H9 (cell line): Measurements from ENCODE around the gene DLG2. TPM values are rescaled to one million over a fixed set of nuclear protein-coding genes. Genes with fewer than 3 reads are reported as not detected.

Source experiments
- DNase-seq: peaks from one replicate; pipeline ENCODE4 v3.0.0-alpha.2; 2017
- H2AFZ ChIP-seq: one replicate; pipeline ENCODE4 v1.6.1; 2013; ENCODE audit warnings: mild to moderate bottlenecking, low read length, control low read depth, moderate library complexity
- H2AK5ac ChIP-seq: 2 replicates; pipeline ENCODE4 v1.6.1; 2013; ENCODE audit warnings: low read length, control low read depth, mixed read lengths; ENCODE audit not compliant: insufficient read length
- H2BK120ac ChIP-seq: one replicate; pipeline ENCODE4 v1.6.1; 2013; ENCODE audit warnings: low read depth, mild to moderate bottlenecking, low read length, control low read depth, inconsistent platforms; ENCODE audit not compliant: poor library complexity, severe bottlenecking
- H2BK12ac ChIP-seq: 2 replicates; pipeline ENCODE4 v1.6.1; 2013; ENCODE audit warnings: low read length, control low read depth, mixed read lengths, low read depth; ENCODE audit not compliant: insufficient read length
- H2BK15ac ChIP-seq: 2 replicates; pipeline ENCODE4 v1.6.1; 2013; ENCODE audit warnings: low read depth, low read length, control low read depth
- H2BK20ac ChIP-seq: one replicate; pipeline ENCODE4 v1.6.1; 2013; ENCODE audit warnings: low read depth, mild to moderate bottlenecking, low read length, control low read depth, inconsistent platforms; ENCODE audit not compliant: poor library complexity, severe bottlenecking
- H2BK5ac ChIP-seq: 2 replicates; pipeline ENCODE4 v1.6.1; 2013; ENCODE audit warnings: low read length, control low read depth, mixed read lengths; ENCODE audit not compliant: insufficient read length
- H3K14ac ChIP-seq: 2 replicates; pipeline ENCODE4 v1.6.1; 2013; ENCODE audit warnings: low read length, control low read depth; ENCODE audit not compliant: insufficient read depth
- H3K18ac ChIP-seq: 2 replicates; pipeline ENCODE4 v1.6.1; 2013; ENCODE audit warnings: low read depth, mild to moderate bottlenecking, mixed read lengths, low read length, control low read depth; ENCODE audit not compliant: insufficient read length
- H3K23ac ChIP-seq: 2 replicates; pipeline ENCODE4 v1.6.1; 2013; ENCODE audit warnings: low read length, control low read depth, mixed read lengths, low read depth; ENCODE audit not compliant: insufficient read length
- H3K23me2 ChIP-seq: 2 replicates; pipeline ENCODE4 v1.6.1; 2013; ENCODE audit warnings: low read depth, mild to moderate bottlenecking, mixed read lengths, low read length, control low read depth; ENCODE audit not compliant: insufficient read length, poor library complexity, severe bottlenecking
- H3K27ac ChIP-seq: 2 replicates; pipeline ENCODE4 v1.5.1; 2013; ENCODE audit warnings: low read length, control low read depth, mixed read lengths, low read depth; ENCODE audit not compliant: insufficient read length
- H3K27me3 ChIP-seq: 2 replicates; pipeline ENCODE4 v1.6.1; 2013; ENCODE audit warnings: low read length, control low read depth, inconsistent platforms; ENCODE audit not compliant: insufficient read depth
- H3K4ac ChIP-seq: 2 replicates; pipeline ENCODE4 v1.6.1; 2013; ENCODE audit warnings: low read depth, mild to moderate bottlenecking, control low read depth, inconsistent platforms, low read length, moderate library complexity
- H3K4me1 ChIP-seq: 2 replicates; pipeline ENCODE4 v1.6.1; 2013; ENCODE audit warnings: low read length, control low read depth, inconsistent platforms; ENCODE audit not compliant: insufficient read depth
- H3K4me2 ChIP-seq: 2 replicates; pipeline ENCODE4 v1.6.1; 2013; ENCODE audit warnings: low read length, control low read depth, mixed read lengths; ENCODE audit not compliant: insufficient read length, insufficient read depth
- H3K56ac ChIP-seq: 2 replicates; pipeline ENCODE4 v1.6.1; 2013; ENCODE audit warnings: low read depth, mild to moderate bottlenecking, mixed read lengths, low read length, control low read depth; ENCODE audit not compliant: insufficient read length
- H3K79me1 ChIP-seq: 2 replicates; pipeline ENCODE4 v1.6.1; 2013; ENCODE audit warnings: low read depth, mild to moderate bottlenecking, moderate library complexity, low read length, control low read depth, inconsistent platforms; ENCODE audit not compliant: insufficient read depth, poor library complexity, severe bottlenecking
- H3K79me2 ChIP-seq: 2 replicates; pipeline ENCODE4 v1.6.1; 2013; ENCODE audit warnings: low read length, control low read depth, inconsistent platforms; ENCODE audit not compliant: insufficient read depth
- H3K9ac ChIP-seq: 2 replicates; pipeline ENCODE4 v1.6.1; 2013; ENCODE audit warnings: low read length, control low read depth, mixed read lengths; ENCODE audit not compliant: insufficient read length; ENCODE audit errors: extremely low read depth
- H3K9me3 ChIP-seq: one replicate; pipeline ENCODE4 v1.6.1; 2013; ENCODE audit warnings: low read depth, low read length, inconsistent platforms; ENCODE audit not compliant: control insufficient read depth
- H3T11ph ChIP-seq: one replicate; pipeline ENCODE4 v1.6.1; 2013; ENCODE audit warnings: mild to moderate bottlenecking, low read length, control low read depth, inconsistent platforms
- H4K20me1 ChIP-seq: one replicate; pipeline ENCODE4 v1.6.1; 2013; ENCODE audit not compliant: control insufficient read depth, insufficient read length, insufficient read depth
- H4K5ac ChIP-seq: 2 replicates; pipeline ENCODE4 v1.6.1; 2013; ENCODE audit warnings: low read depth, mild to moderate bottlenecking, mixed read lengths, low read length, control low read depth; ENCODE audit not compliant: insufficient read length
- H4K8ac ChIP-seq: replicated peaks from 2 replicates; pipeline ENCODE4 v1.6.1; 2013; ENCODE audit warnings: low read length, control low read depth, mixed read lengths, low read depth; ENCODE audit not compliant: insufficient read length
- H4K91ac ChIP-seq: 2 replicates; pipeline ENCODE4 v1.6.1; 2013; ENCODE audit warnings: low read depth, mild to moderate bottlenecking, moderate library complexity, mixed read lengths, low read length, control low read depth; ENCODE audit not compliant: insufficient read length
- H3K27ac Mint-ChIP-seq, 3 experiments: 2 replicates in 2 of 3; 3 replicates in 1 of 3; pipeline ENCODE4 v1.8.0; 2020 to 2021; ENCODE audit warnings: mixed read lengths in 3 of 3, mild to moderate bottlenecking in 1 of 3, moderate library complexity in 1 of 3
- H3K27me3 Mint-ChIP-seq: 2 replicates; pipeline ENCODE4 v1.8.0; 2021; ENCODE audit warnings: low read depth, mild to moderate bottlenecking, moderate library complexity, mixed read lengths
- H3K36me3 Mint-ChIP-seq, 3 experiments: 2 replicates in 2 of 3; 3 replicates in 1 of 3; pipeline ENCODE4 v1.8.0; 2020 to 2021; ENCODE audit warnings: low read depth in 3 of 3, mixed read lengths in 3 of 3; ENCODE audit not compliant: insufficient read depth in 1 of 3
- H3K4me1 Mint-ChIP-seq, 2 experiments: 2 replicates each; pipeline ENCODE4 v1.8.0; 2020; ENCODE audit warnings: mixed read lengths in 2 of 2
- H3K4me3 Mint-ChIP-seq, 2 experiments: 2 replicates in 1 of 2; 3 replicates in 1 of 2; pipeline ENCODE4 v1.8.0; 2020 to 2021; ENCODE audit warnings: mild to moderate bottlenecking in 2 of 2, mixed read lengths in 2 of 2, moderate library complexity in 1 of 2
- H3K9me3 Mint-ChIP-seq, 2 experiments: 2 replicates in 1 of 2; 3 replicates in 1 of 2; pipeline ENCODE4 v1.8.0; 2020; ENCODE audit warnings: mild to moderate bottlenecking in 2 of 2, mixed read lengths in 2 of 2, moderate library complexity in 1 of 2
- CTCF ChIP-seq: fragments of 200-600 bp; sonication (generic); conservative IDR thresholded peaks from 3 replicates; pipeline ENCODE4 v1.8.0; 2021; ENCODE audit warnings: antibody characterized with exemption, mild to moderate bottlenecking
- WGBS: extraction: QIAGEN DNeasy Blood & Tissue Kit; methylation state at CpG from one replicate; pipeline ENCODE4 v1.1.7; 2013; ENCODE audit warnings: missing lambda C conversion rate, low lambda C conversion rate, mixed read lengths; ENCODE audit not compliant: insufficient read length; ENCODE audit errors: extremely low coverage; 5-methylcytosine and 5-hydroxymethylcytosine counted together
- total RNA-seq: library from RNA; stranded (reverse); gene quantifications from 2 replicates; pipeline ENCODE4 v1.2.1, GENCODE V29; 2021

The DLG2 gene
- total RNA-seq, 1 experiment from 2014 or later = 8.0 TPM

- Histone ChIP-seq H2BK15ac (no peak overlapping the region), H2BK120ac (no peak overlapping the region), H3K14ac (no peak overlapping the region), H2AK5ac (no peak overlapping the region), H3K79me2 (no peaks in the 10 kb centered on the region), H3K79me1 (no peaks in the 10 kb centered on the region), H3K9me3 (no peaks in the 10 kb centered on the region), H2BK12ac (no peak overlapping the region), H2BK20ac (no peak overlapping the region), H3K4me1 (no peaks in the 10 kb centered on the region; the same call in 1 of the 2 replicates), H3K27me3 (no peaks in the 10 kb centered on the region), H2BK5ac (no peak overlapping the region), H3K27ac (no peak overlapping the region), H3K23ac (no peak overlapping the region), H4K5ac (no peak overlapping the region), H3K4ac (no peak overlapping the region), H4K8ac (no peak overlapping the region), H3K23me2 (no peaks in the 10 kb centered on the region), H2AFZ (no peak overlapping the region), H3K4me2 (no peak overlapping the region), H3K9ac (no peak overlapping the region), H4K91ac (no peak overlapping the region), H3T11ph (no peak overlapping the region), H4K20me1 (no peaks in the 10 kb centered on the region), H3K56ac (no peak overlapping the region), H3K18ac (no peak overlapping the region)
- no peak for DNase-seq
- no peaks in the 10 kb centered on the region for H3K36me3 Mint-ChIP-seq
- H3K9me3 Mint-ChIP-seq = no peaks in the 10 kb centered on the region
- no peak overlapping the region for H3K4me3 Mint-ChIP-seq
- WGBS = no CpG with 5 or more reads among the region's 2 CpGs
- peaks cover 6 to 8% of the 10 kb centered on the region in 2 experiments for H3K4me1 Mint-ChIP-seq
- no peak for TF ChIP-seq CTCF
- H3K27me3 Mint-ChIP-seq = no peaks in the 10 kb centered on the region
- no peak overlapping the region for H3K27ac Mint-ChIP-seq
Observed at GRCh38 chr11:84871116-84871515, 756.0 kb downstream of the DLG2 start.
